Mesodermal cell (in vitro differentiated cells): Measurements from ENCODE around the gene SSC4D.
"Not testable (repeated sequence)": the region's sequence is repeated elsewhere in the genome, so short reads cannot be mapped to it uniquely, and the experiment has no call there.

Experiments used
- H3K27ac ChIP-seq: 2 replicates; pipeline ENCODE4 v1.7.0; 2013; ENCODE audit warnings: mild to moderate bottlenecking, low read depth, low read length, moderate library complexity; ENCODE audit not compliant: severe bottlenecking
- H3K36me3 ChIP-seq: 2 replicates; pipeline ENCODE4 v1.7.1; 2013; ENCODE audit warnings: mild to moderate bottlenecking, low read length, moderate library complexity; ENCODE audit not compliant: control insufficient read depth, insufficient read depth
- H3K4me1 ChIP-seq: one replicate; pipeline ENCODE4 v1.7.1; 2013; ENCODE audit warnings: mild to moderate bottlenecking, low read length; ENCODE audit not compliant: insufficient read depth, control insufficient read depth, poor library complexity, severe bottlenecking
- H3K4me3 ChIP-seq: 2 replicates; pipeline ENCODE4 v1.7.0; 2013; ENCODE audit warnings: low read length, control low read depth, mild to moderate bottlenecking; ENCODE audit not compliant: insufficient read depth, poor library complexity, severe bottlenecking; ENCODE audit errors: extremely low read depth
- H3K9me3 ChIP-seq: 2 replicates; pipeline ENCODE4 v1.7.1; 2013; ENCODE audit warnings: mild to moderate bottlenecking, low read length, moderate library complexity; ENCODE audit not compliant: control insufficient read depth
- WGBS, 2 experiments: methylation state at CpG; one replicate each; pipeline ENCODE4 v1.1.5; 2013; ENCODE audit warnings: missing lambda C conversion rate in 2 of 2; ENCODE audit not compliant: insufficient coverage in 2 of 2; 5-methylcytosine and 5-hydroxymethylcytosine counted together

The SSC4D gene

DNA sequence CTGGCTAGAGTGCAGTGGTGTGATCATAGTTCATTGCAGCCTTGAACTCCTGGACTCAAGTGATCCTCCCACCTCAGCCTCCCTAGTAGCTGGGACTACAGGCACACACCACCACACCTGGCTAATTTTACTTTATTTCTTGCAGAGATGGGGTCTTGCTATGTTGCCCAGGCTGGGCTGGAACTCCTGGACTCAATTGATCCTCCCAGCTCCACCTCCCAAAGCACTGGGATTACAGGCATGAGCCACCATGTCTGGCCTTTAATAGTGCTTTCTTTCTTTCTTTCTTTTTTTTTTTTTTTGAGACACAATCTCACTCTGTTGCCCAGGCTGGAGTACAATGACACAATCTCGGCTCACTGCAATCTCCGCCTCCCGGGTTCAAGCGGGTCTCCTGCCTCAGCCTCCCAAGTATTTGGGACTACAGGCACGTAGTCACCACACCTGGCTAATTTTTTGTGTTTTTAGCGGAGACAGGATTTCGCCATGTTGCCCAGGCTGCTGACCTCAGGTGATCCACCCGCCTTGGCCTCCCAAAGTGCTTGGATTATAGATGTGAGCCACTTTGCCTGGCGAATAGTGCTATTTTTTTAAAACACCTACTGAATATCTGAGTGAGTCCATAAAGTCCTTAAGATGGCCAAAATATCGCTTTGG, 8.3 kb upstream of the SSC4D start:
- not testable (repeated sequence) for H3K9me3 ChIP-seq, H3K4me1 ChIP-seq, H3K36me3 ChIP-seq, H3K4me3 ChIP-seq, H3K27ac ChIP-seq
- 86 to 92% methylated on average over 8 to 9 of the region's 10 CpGs for WGBS, 2 experiments

DNA sequence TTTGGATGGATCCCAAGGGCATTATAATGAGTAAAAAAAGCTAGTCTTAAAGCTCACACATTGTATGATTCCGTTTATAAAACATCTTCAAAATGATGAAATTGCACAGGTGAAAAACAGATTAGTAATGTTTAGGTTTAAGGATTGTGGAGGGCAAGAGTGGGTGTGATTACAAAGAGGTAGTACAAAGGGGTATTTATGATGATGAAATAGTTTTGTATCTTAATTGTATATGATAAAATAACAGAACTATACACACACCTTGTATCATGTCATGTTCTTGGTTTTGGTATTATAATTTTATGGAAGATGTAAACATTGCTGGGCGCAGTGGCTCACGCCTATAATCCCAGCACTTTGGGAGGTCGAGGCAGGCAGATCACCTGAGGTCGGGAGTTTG, 2.8 kb upstream of the SSC4D start:
- H3K27ac ChIP-seq: no peak overlapping the region
- no peaks in the 10 kb centered on the region for H3K36me3 ChIP-seq
- H3K4me1 ChIP-seq: no peaks in the 10 kb centered on the region
- H3K9me3 ChIP-seq: no peaks in the 10 kb centered on the region
- H3K4me3 ChIP-seq: no peak overlapping the region
- WGBS, 2 experiments: 33% methylated on average over 1 of the region's 5 CpGs; no CpG with 5 or more reads in 1 of the 2 experiments

DNA sequence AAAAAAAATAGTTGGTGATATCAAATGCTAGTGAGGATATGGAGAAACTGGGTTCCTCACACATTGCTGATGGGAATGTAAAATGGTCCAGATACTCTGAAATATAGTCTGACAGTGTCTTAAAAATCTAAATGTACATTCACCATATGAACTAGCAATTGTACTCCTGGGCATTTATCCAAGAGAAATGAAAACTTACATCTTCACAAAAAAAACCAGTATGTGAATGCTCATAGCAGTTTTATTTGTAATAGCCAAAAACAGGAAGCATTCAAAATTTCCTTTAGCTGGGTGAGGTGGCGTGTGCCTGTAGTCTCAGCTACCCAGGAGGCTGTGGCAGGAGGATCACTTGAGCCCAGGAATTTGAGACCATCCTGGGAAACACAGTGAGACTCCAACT, 2.1 kb upstream of the SSC4D start:
- H3K27ac ChIP-seq: no peak overlapping the region
- H3K4me1 ChIP-seq: no peaks in the 10 kb centered on the region
- no peak overlapping the region for H3K4me3 ChIP-seq
- 93 to 100% methylated on average over 1 of the region's 1 CpG for WGBS, 2 experiments
- no peaks in the 10 kb centered on the region for H3K36me3 ChIP-seq
- no peaks in the 10 kb centered on the region for H3K9me3 ChIP-seq

DNA sequence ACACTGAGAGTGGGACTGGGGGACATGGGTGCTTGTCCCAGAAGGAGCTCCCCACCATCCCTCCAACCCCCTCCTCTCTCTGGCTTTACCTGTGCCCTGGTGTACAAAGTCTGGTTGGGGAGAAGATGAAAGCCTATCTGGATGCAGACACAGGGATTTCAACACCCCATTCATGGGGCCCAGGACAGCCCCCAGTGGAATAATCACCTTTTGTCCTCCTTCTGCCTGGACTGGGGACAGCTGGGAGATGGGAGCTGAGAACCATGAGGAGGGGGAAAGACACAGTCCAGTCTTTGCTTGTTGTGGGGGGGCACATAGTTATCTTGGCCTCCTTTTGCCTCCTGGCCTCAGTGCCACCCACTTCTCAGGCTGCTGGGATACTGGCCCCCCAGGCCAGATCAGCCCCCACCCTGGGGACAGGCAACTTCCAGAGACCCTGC, 1.4 kb downstream of the SSC4D start:
- H3K36me3 ChIP-seq: no peaks in the 10 kb centered on the region
- H3K4me3 ChIP-seq: no peak overlapping the region
- H3K27ac ChIP-seq: no peak overlapping the region
- no peaks in the 10 kb centered on the region for H3K9me3 ChIP-seq
- H3K4me1 ChIP-seq: no peaks in the 10 kb centered on the region

DNA sequence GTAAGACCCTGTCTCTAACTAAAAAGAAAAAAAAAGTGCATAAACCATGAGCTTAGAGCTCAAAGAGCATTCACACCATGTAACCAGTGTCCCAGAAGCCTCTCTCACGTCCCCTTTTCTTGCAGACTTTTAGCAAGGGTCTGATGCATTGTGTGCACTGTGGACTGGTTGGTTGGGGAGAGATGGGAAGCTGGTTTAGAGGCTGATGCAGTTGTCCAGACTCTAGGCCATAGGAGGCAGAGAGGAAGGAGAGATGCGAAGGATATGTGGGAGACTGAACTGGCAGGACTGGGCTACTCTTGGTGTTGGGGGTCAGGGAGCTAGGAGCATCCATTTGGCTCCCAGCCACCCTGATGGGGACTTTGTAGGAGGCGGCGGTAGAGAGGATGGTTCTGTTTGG, 1.8 kb downstream of the SSC4D start:
- Histone ChIP-seq H3K36me3 (no peaks in the 10 kb centered on the region), H3K9me3 (no peaks in the 10 kb centered on the region), H3K27ac (no peak overlapping the region), H3K4me3 (no peak overlapping the region), H3K4me1 (no peaks in the 10 kb centered on the region)
- WGBS, 2 experiments: 81 to 100% methylated on average over 2 to 3 of the region's 4 CpGs

DNA sequence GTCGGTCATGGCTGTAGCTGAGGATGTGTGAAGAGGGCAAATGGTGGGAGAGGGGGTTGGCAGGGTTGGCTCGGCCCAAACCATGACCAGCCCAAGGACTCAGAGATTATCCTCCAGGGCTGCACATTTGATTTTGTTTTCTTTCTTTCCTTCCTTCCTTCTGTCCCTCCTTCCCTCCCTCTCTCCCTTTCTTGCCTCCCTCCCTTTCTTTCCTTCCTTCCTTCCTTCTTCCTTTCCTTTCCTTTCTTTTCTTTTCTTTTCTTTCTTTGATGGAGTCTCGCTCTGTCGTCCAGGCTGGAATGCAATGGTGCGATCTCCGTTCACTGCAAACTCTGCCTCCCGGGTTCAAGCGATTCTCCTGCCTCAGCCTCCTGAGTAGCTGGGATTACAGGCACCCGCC, 3.8 kb downstream of the SSC4D start:
- H3K36me3 ChIP-seq: no peaks in the 10 kb centered on the region
- WGBS, 2 experiments: 91 to 95% methylated on average over 7 to 8 of the region's 9 CpGs

DNA sequence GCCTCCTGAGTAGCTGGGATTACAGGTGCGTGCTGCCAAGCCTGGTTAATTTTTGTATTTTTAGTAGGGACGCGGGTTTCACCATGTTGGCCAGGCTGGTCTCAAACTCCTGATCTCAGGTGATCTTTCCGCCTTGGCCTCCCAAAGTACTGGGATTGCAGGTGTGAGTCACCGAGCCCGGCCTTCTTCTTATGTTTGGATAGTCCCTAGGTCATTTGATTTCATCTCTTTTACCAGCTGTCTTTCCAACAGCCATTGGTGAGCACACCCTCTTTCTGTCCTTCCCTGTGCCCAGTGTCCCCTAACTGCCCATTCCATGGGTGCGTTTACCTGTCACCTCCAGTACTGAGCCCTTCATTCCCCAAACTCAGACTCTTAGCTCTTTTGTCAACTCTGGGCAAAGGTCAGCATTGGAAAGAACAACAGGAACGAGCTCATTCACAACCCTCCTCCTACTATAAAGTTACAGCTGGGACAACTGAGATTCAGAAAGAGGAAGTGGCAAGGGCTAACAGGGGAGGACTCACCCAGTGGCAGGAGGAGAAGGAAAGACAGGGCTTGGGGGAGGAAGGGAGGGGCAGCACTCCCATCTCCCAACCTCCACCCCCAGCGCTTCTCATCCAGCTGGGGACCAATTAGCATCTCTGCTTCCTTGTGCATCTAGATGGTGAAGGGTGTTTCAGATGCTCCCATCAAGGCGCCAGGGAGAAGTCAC, 5.6 kb downstream of the SSC4D start:
- no peaks in the 10 kb centered on the region for H3K4me1 ChIP-seq
- H3K27ac ChIP-seq: no peak overlapping the region
- no peak overlapping the region for H3K4me3 ChIP-seq
- H3K36me3 ChIP-seq: no peaks in the 10 kb centered on the region
- WGBS, 2 experiments: 95 to 96% methylated on average over 7 to 8 of the region's 10 CpGs
- no peaks in the 10 kb centered on the region for H3K9me3 ChIP-seq

More for the DNA sequence above, 3.8 kb downstream of the SSC4D start:
- no peak overlapping the region for H3K27ac ChIP-seq
- no peaks in the 10 kb centered on the region for H3K4me1 ChIP-seq
- no peak overlapping the region for H3K4me3 ChIP-seq
- no peaks in the 10 kb centered on the region for H3K9me3 ChIP-seq

DNA sequence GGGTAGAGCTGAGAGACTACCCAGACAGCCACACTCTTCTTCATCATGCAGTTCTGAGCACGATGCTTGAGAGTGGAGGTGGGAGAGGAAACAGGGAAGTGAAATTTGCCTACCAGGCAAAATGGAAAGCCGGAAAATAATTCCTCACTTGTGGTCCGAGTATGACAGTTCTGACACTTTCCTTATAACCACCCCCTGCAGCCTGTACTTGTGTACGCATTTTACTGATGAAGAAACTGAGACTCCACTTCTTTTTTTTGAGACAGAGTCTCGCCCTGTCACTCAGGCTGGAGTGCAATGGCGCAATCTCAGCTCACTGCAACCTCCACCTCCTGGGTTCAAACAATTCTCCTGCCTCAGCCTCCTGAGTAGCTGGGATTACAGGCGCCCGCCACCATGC, 6.4 kb downstream of the SSC4D start:
- H3K36me3 ChIP-seq, H3K9me3 ChIP-seq, H3K27ac ChIP-seq, H3K4me3 ChIP-seq, H3K4me1 ChIP-seq: not testable (repeated sequence)
- WGBS, 2 experiments: 94 to 100% methylated on average over 4 of the region's 8 CpGs

DNA sequence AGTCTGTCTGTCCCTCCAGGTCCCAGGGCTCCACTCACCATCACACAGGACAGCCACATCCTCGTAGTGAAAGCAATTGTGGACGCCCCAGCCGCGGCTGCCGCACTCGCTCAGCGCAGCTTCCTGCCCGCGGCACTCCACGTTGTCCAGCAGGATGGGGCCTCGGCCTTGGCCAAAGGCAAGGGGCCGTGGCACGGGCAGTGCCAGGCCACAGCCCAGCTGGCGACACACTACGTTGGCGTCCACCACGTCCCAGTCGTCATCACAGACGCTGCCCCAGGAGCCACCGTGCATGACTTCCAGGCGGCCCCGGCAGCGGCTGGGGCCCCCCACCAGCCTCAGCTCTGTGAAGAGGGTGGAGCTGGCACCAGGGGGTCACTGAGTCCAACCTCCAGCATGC, 9.2 kb downstream of the SSC4D start:
- WGBS, 2 experiments: 94 to 96% methylated on average over 18 to 23 of the region's 23 CpGs
- Histone ChIP-seq H3K4me1 (no peaks in the 10 kb centered on the region), H3K36me3 (no peaks in the 10 kb centered on the region), H3K4me3 (no peak overlapping the region), H3K27ac (no peak overlapping the region), H3K9me3 (no peaks in the 10 kb centered on the region)

DNA sequence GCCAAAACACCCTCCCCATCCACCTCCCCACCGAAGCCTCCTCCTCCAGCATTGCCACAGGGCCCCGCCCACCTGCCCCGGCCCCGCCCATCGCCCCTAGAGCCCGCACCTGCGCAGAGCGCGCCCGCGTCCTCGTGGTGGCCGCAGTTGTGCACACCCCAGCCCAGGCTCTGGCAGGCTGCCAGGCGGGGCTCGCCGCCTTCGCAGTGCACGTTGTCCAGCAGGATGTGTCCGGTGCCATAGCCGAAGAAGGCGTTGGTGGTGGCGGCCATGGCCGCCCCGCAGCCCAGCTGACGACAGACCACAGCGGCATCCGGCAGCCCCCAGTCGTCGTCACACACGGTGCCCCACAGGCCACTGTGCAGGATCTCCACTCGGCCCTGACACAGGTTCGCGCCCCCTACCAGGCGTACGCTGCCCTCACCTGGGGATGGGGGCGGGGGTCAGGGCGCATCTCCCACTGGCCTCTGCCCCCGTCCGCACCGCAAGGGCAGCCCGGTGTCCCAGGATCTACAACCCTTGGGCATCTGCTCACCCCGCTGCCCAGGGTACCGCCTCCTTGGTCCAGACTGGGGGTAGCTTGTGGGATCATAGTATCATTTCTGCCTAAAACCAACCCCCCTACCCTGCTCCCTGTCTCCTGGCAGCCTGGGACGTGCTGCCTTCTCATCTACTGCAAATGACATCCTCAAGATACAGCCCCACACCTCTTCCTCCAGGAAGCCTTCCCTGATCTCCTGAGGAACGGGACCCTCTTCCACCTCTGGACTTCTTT, 11.9 kb downstream of the SSC4D start:
- Histone ChIP-seq H3K36me3 (no peaks in the 10 kb centered on the region), H3K9me3 (no peaks in the 10 kb centered on the region), H3K4me3 (no peak overlapping the region), H3K27ac (no peak overlapping the region), H3K4me1 (peaks cover 1% of the 10 kb centered on the region)
- WGBS, 2 experiments: 89 to 90% methylated on average over 39 to 41 of the region's 45 CpGs

DNA sequence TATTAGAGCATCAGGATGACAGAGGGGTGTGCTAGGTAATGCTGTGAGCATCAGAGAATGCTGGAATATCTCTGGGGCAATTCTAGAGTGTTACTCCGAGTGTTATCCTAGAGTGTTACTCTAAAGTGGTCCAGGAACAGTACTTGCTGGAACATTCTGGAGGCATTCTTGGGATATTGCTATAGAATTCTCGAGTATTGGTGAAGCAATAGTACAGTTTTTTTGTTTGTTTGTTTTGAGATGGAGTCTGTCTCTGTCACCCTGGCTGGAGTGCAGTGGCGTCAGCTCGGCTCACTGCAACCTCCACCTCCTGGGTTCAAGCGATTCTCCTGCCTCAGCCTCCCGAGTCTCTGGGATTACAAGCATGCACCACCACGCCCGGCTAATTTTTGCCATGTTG, 12.6 kb downstream of the SSC4D start:
- no peaks in the 10 kb centered on the region for H3K9me3 ChIP-seq
- WGBS, 2 experiments: 85 to 92% methylated on average over 7 to 8 of the region's 8 CpGs
- H3K36me3 ChIP-seq: no peaks in the 10 kb centered on the region
- no peak overlapping the region for H3K27ac ChIP-seq
- no peak overlapping the region for H3K4me3 ChIP-seq
- H3K4me1 ChIP-seq: peaks cover 3% of the 10 kb centered on the region
